A549 (cell line): ENCODE measurements around the gene MOB4. TPM values are rescaled to one million over a fixed set of nuclear protein-coding genes. Genes with fewer than 3 reads are reported as not detected.
"Not testable (repeated sequence)": the region's sequence is repeated elsewhere in the genome, so short reads cannot be mapped to it uniquely, and the experiment has no call there.

Experiments
- ATAC-seq, 2 experiments: fragments of 200-7000 bp in 1 of 2; fragments of >200 bp in 1 of 2; cut with Nextera tagmentation in 1 of 2; cut with Tn5 transposase in 1 of 2; 3 replicates each; pipeline versions ENCODE4 v1.8.0 to v1.9.1; 2018 to 2020; ENCODE audit warnings: mild to moderate bottlenecking in 1 of 2, moderate library complexity in 1 of 2
- CTCF ChIA-PET: fragments of 300-600 bp; sonication (Branson Sonifier 250); formaldehyde crosslinking; extraction: SDS; loops from one replicate; lab custom pipeline; 2021; ENCODE audit warnings: antibody characterized with exemption, inconsistent platforms; lab: Yijun Ruan, JAX
- POLR2A ChIA-PET: fragments of 350-600 bp; formaldehyde crosslinking; extraction: SDS; loops from one replicate; lab custom pipeline; 2021; ENCODE audit warnings: antibody characterized with exemption, inconsistent platforms; lab: Yijun Ruan, JAX
- DNase-seq, 2 experiments: peaks; one replicate each; pipeline versions ENCODE4 v3.0.0 to v3.0.0-alpha.2; 2011 to 2016; ENCODE audit warnings: low read depth in 1 of 2, low spot score in 1 of 2
- FAIRE-seq: peaks from 2 replicates; lab custom pipeline; 2011; peaks lifted over from hg19 to GRCh38; lab: Jason Lieb, UNC
- H3K27ac ChIP-seq, 2 experiments: fragments of >200 bp; sonication (Bioruptor Twin); formaldehyde crosslinking; 3 replicates each; pipeline ENCODE4 v1.5.1; 2016 to 2017
- H3K4me1 ChIP-seq: fragments of >200 bp; sonication (Bioruptor Twin); formaldehyde crosslinking; 3 replicates; pipeline ENCODE4 v1.6.1; 2016
- H3K4me2 ChIP-seq: fragments of >200 bp; sonication (Bioruptor Twin); formaldehyde crosslinking; 3 replicates; pipeline ENCODE4 v1.6.1; 2016
- H3K4me3 ChIP-seq: fragments of >200 bp; sonication (Bioruptor Twin); formaldehyde crosslinking; 3 replicates; pipeline ENCODE4 v1.5.1; 2016
- H3K9me3 ChIP-seq: fragments of >200 bp; sonication (Bioruptor Twin); formaldehyde crosslinking; 3 replicates; pipeline ENCODE4 v1.6.1; 2016
- BCL3 ChIP-seq: fragments of >200 bp; sonication (Bioruptor Twin); formaldehyde crosslinking; IDR thresholded peaks from 3 replicates; pipeline ENCODE4 v1.6.1; 2016
- CEBPB ChIP-seq, 2 experiments: fragments of >200 bp in 1 of 2; sonication (Bioruptor Twin) in 1 of 2; formaldehyde crosslinking in 1 of 2; IDR thresholded peaks; 2 replicates each; pipeline ENCODE4 v1.6.1; 2012 to 2016
- EP300 ChIP-seq, 2 experiments: fragments of >200 bp; sonication (Bioruptor Twin); formaldehyde crosslinking; IDR thresholded peaks; 2 replicates in 1 of 2; 3 replicates in 1 of 2; pipeline ENCODE4 v1.6.1; 2016 to 2017
- FOSL2 ChIP-seq, 2 experiments: fragments of 450-650 bp in 1 of 2; fragments of >200 bp in 1 of 2; sonication (Bioruptor Twin) in 1 of 2; formaldehyde crosslinking; IDR thresholded peaks; 2 replicates each; pipeline versions ENCODE4 v1.5.0 to v1.6.1; 2016 to 2020; ENCODE audit warnings: mild to moderate bottlenecking in 1 of 2, moderate library complexity in 1 of 2
- GATA3 ChIP-seq: IDR thresholded peaks from 2 replicates; pipeline ENCODE4 v1.6.1; 2012; ENCODE audit warnings: borderline replicate concordance
- HDAC2 ChIP-seq: fragments of 200-600 bp; sonication (generic); IDR thresholded peaks from 2 replicates; pipeline ENCODE4 v1.6.1; 2016
- HES2 ChIP-seq: fragments of >200 bp; sonication (Bioruptor Twin); formaldehyde crosslinking; IDR thresholded peaks from 2 replicates; pipeline ENCODE4 v1.6.1; 2016
- HOXA7 ChIP-seq: fragments of 250-450 bp; sonication (Bioruptor Pico); IDR thresholded peaks from 2 replicates; pipeline ENCODE4 v1.5.0; 2020; ENCODE audit warnings: mild to moderate bottlenecking, moderate library complexity
- HOXB13 ChIP-seq: fragments of 250-450 bp; sonication (Bioruptor Pico); IDR thresholded peaks from 2 replicates; pipeline ENCODE4 v1.5.0; 2020; ENCODE audit warnings: low read depth, mild to moderate bottlenecking, moderate library complexity
- HOXB5 ChIP-seq: fragments of 250-450 bp; sonication (Bioruptor Pico); IDR thresholded peaks from 2 replicates; pipeline ENCODE4 v1.5.0; 2020; ENCODE audit warnings: mild to moderate bottlenecking, moderate library complexity
- JUN ChIP-seq, 2 experiments: fragments of >200 bp; sonication (Bioruptor Twin); formaldehyde crosslinking; IDR thresholded peaks; 2 replicates in 1 of 2; 3 replicates in 1 of 2; pipeline ENCODE4 v1.6.1; 2016 to 2017
- JUNB ChIP-seq: fragments of >200 bp; sonication (Bioruptor Twin); formaldehyde crosslinking; IDR thresholded peaks from 2 replicates; pipeline ENCODE4 v1.6.1; 2016
- MAZ ChIP-seq: fragments of 150-350 bp; IDR thresholded peaks from 2 replicates; pipeline ENCODE4 v1.6.1; 2014; ENCODE audit warnings: antibody characterized with exemption, low read depth, low read length, borderline replicate concordance
- MYC ChIP-seq: IDR thresholded peaks from 2 replicates; pipeline ENCODE4 v1.6.1; 2012; ENCODE audit warnings: mild to moderate bottlenecking, inconsistent platforms, low read length, improper control_type of control experiment, borderline replicate concordance
- NR3C1 ChIP-seq: fragments of >200 bp; sonication (Bioruptor Twin); formaldehyde crosslinking; IDR thresholded peaks from 3 replicates; pipeline ENCODE4 v1.6.1; 2017
- POLR2A ChIP-seq: IDR thresholded peaks from 2 replicates; pipeline ENCODE4 v1.6.1; 2012; ENCODE audit warnings: mild to moderate bottlenecking, low read length
- REST ChIP-seq: fragments of 200-600 bp; sonication (generic); IDR thresholded peaks from 2 replicates; pipeline ENCODE4 v1.6.1; 2016; ENCODE audit warnings: antibody characterized with exemption, mild to moderate bottlenecking, moderate library complexity
- SMC3 ChIP-seq: fragments of >200 bp; sonication (Bioruptor Twin); formaldehyde crosslinking; IDR thresholded peaks from 3 replicates; pipeline ENCODE4 v1.6.1; 2018; ENCODE audit warnings: inconsistent platforms
- USF2 ChIP-seq: fragments of 450-650 bp; IDR thresholded peaks from 2 replicates; pipeline ENCODE4 v1.6.1; 2014; ENCODE audit warnings: antibody characterized with exemption
- ZNF302 ChIP-seq: fragments of 250-450 bp; sonication (Bioruptor Pico); IDR thresholded peaks from 2 replicates; pipeline ENCODE4 v1.9.0; 2021; ENCODE audit warnings: inconsistent platforms, mild to moderate bottlenecking, moderate library complexity
- WGBS: methylation state at CpG from one replicate; pipeline ENCODE4 v1.1.6; 2017; ENCODE audit errors: missing lambda C conversion rate; 5-methylcytosine and 5-hydroxymethylcytosine counted together
- polyA plus RNA-seq, 4 experiments: library from polyadenylated mRNA; depleted of rRNA in 3 of 4; stranded (reverse); fragments of >200 nt; fragmentation: RNase III in 1 of 4; extraction: RNeasy Plus Mini Kit Qiagen cat#74134 plus additional on column Dnase treatment in 1 of 4; gene quantifications; 2 replicates in 3 of 4; 3 replicates in 1 of 4; pipeline ENCODE4 v1.2.3, GENCODE V29; 2011 to 2017

MOB4 gene
- polyA plus RNA-seq, 2 of the 4 experiments (the other 2 are of a cell fraction): 57.5 to 74.7 TPM

GRCh38 chr2:197547163-197547900 lies 31.5 kb downstream of the MOB4 start:
- POLR2A ChIA-PET: no interaction called here
- DNase-seq: no peak
- Histone ChIP-seq H3K4me1 (no peaks in the 10 kb centered on the region), H3K27ac (no peak overlapping the region), H3K4me2 (no peak overlapping the region), H3K9me3 (no peaks in the 10 kb centered on the region), H3K4me3 (no peak overlapping the region)
- no peak for FAIRE-seq
- 93% methylated on average over 5 of the region's 5 CpGs for WGBS
- CTCF ChIA-PET: no interaction called here
- no peak for TF ChIP-seq HOXB5 (CRISPR knock-in tag)
- TF ChIP-seq MAZ: no peak
- no peak for TF ChIP-seq HES2
- TF ChIP-seq POLR2A: no peak
- no peak for TF ChIP-seq BCL3
- no peak for TF ChIP-seq MYC
- no peak for TF ChIP-seq ZNF302 (CRISPR knock-in tag)
- no peak for TF ChIP-seq SMC3
- TF ChIP-seq REST: no peak
- TF ChIP-seq JUN (IDR thresholded peaks at IDR 0.05): no peak
- no peak for ATAC-seq

DNA sequence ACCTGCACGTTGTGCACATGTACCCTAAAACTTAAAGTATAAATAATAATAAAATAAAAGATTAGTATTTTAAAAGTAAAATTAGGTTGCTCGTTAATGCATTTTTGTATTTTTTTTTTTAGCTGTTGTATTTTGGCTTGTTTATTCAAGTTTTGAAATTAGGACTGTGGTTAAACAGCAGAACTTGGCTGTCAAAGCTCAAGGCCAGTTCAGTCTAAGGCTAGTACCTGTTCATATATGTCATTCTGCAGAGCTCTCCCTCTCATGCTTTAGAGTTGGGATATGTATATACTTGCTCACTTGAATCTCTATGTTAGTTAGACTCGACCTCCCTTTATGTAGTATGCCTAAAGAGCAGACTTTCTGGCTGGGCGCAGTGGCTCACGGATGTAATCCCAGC lies 32.7 kb downstream of the MOB4 start:
- CTCF ChIA-PET: interaction anchor here (1.5 kb wide), 1 partner anchor 32 kb away, joined by 3 read pairs; no protein-coding TSS in a partner anchor
- no peak for ATAC-seq
- Histone ChIP-seq H3K4me1 (no peaks in the 10 kb centered on the region), H3K4me2 (no peak overlapping the region), H3K27ac (no peak overlapping the region), H3K4me3 (no peak overlapping the region), H3K9me3 (no peaks in the 10 kb centered on the region)
- DNase-seq: no peak
- FAIRE-seq: no peak
- POLR2A ChIA-PET: interaction anchor here (1.3 kb wide), 1 partner anchor 32 kb away, joined by 4 read pairs; no protein-coding TSS in a partner anchor
- 91% methylated on average over 5 of the region's 5 CpGs for WGBS
- TF ChIP-seq HOXB5 (CRISPR knock-in tag) (no peak), EP300 (IDR thresholded peaks at IDR 0.05) (no peak), USF2 (no peak), HOXA7 (CRISPR knock-in tag) (no peak), FOSL2 (IDR thresholded peaks at IDR 0.05) (no peak), FOSL2 (CRISPR knock-in tag; IDR thresholded peaks at IDR 0.05) (no peak), GATA3 (no peak), NR3C1 (no peak), HDAC2 (no peak), CEBPB (IDR thresholded peaks at IDR 0.05) (no peak), JUNB (no peak), HOXB13 (no peak), BCL3 (no peak), MYC (no peak), MAZ (no peak)

GRCh38 chr2:197551260-197551659 lies 35.4 kb downstream of the MOB4 start:
- POLR2A ChIA-PET: not testable (repeated sequence)

More at GRCh38 chr2:197551260-197551659, 35.4 kb downstream of the MOB4 start:
- H3K4me2 ChIP-seq, H3K4me3 ChIP-seq, DNase-seq, H3K4me1 ChIP-seq, CTCF ChIA-PET, FAIRE-seq, H3K9me3 ChIP-seq, H3K27ac ChIP-seq, ATAC-seq: not testable (repeated sequence)
- WGBS: 94% methylated on average over 2 of the region's 2 CpGs
